HUES6 (cell line): ENCODE results near the gene UTS2.

Experiments
- H3K27ac ChIP-seq: 2 replicates; pipeline ENCODE4 v1.7.0; 2013; ENCODE audit warnings: low read depth, mild to moderate bottlenecking, low read length, inconsistent platforms
- H3K27me3 ChIP-seq: 2 replicates; pipeline ENCODE4 v1.6.1; 2013; ENCODE audit warnings: low read length; ENCODE audit not compliant: control insufficient read depth, insufficient read depth
- H3K36me3 ChIP-seq: 2 replicates; pipeline ENCODE4 v1.6.1; 2013; ENCODE audit warnings: low read length; ENCODE audit not compliant: control insufficient read depth, insufficient read depth
- H3K4me1 ChIP-seq: 2 replicates; pipeline ENCODE4 v1.6.1; 2013; ENCODE audit warnings: low read length; ENCODE audit not compliant: control insufficient read depth, insufficient read depth
- H3K4me3 ChIP-seq: 2 replicates; pipeline ENCODE4 v1.5.1; 2013; ENCODE audit warnings: low read depth, low read length
- H3K9ac ChIP-seq: one replicate; pipeline ENCODE4 v1.6.1; 2013; ENCODE audit warnings: mild to moderate bottlenecking, low read length
- H3K9me3 ChIP-seq: 2 replicates; pipeline ENCODE4 v1.6.1; 2013; ENCODE audit warnings: low read depth, low read length; ENCODE audit not compliant: control insufficient read depth, insufficient read depth

UTS2 gene

GRCh38 chr1:7861452-7861851, 8.6 kb upstream of the UTS2 start:
- no peaks in the 10 kb centered on the region for H3K27me3 ChIP-seq
- no peaks in the 10 kb centered on the region for H3K9me3 ChIP-seq
- H3K4me3 ChIP-seq, result no peak overlapping the region
- H3K27ac ChIP-seq, result no peak overlapping the region
- H3K36me3 ChIP-seq, result no peaks in the 10 kb centered on the region
- no peaks in the 10 kb centered on the region for H3K4me1 ChIP-seq
- no peak overlapping the region for H3K9ac ChIP-seq

- Histone ChIP-seq H3K27ac (no peak overlapping the region), H3K9ac (no peak overlapping the region), H3K27me3 (no peaks in the 10 kb centered on the region), H3K9me3 (no peaks in the 10 kb centered on the region), H3K4me3 (no peak overlapping the region), H3K4me1 (no peaks in the 10 kb centered on the region), H3K36me3 (no peaks in the 10 kb centered on the region)
Measured at GRCh38 chr1:7860130-7860529, 7.3 kb upstream of the UTS2 start.

- Histone ChIP-seq H3K9ac (no peak overlapping the region), H3K9me3 (no peaks in the 10 kb centered on the region), H3K4me1 (no peaks in the 10 kb centered on the region), H3K4me3 (no peak overlapping the region), H3K27me3 (no peaks in the 10 kb centered on the region), H3K36me3 (no peaks in the 10 kb centered on the region), H3K27ac (no peak overlapping the region)
Measured at GRCh38 chr1:7859406-7859805, 6.5 kb upstream of the UTS2 start.

- Histone ChIP-seq H3K4me1 (peaks cover 3% of the 10 kb centered on the region), H3K36me3 (no peaks in the 10 kb centered on the region), H3K4me3 (no peak overlapping the region), H3K9me3 (no peaks in the 10 kb centered on the region), H3K27me3 (no peaks in the 10 kb centered on the region), H3K27ac (no peak overlapping the region), H3K9ac (no peak overlapping the region)
Measured at GRCh38 chr1:7857985-7858384, 5.1 kb upstream of the UTS2 start.

- H3K36me3 ChIP-seq, result no peaks in the 10 kb centered on the region
Measured at GRCh38 chr1:7857000-7857399, 4.1 kb upstream of the UTS2 start.

GRCh38 chr1:7856345-7856744, 3.5 kb upstream of the UTS2 start:
- Histone ChIP-seq H3K27me3 (no peaks in the 10 kb centered on the region), H3K9me3 (no peaks in the 10 kb centered on the region), H3K4me3 (no peak overlapping the region), H3K4me1 (peaks cover 6% of the 10 kb centered on the region), H3K27ac (no peak overlapping the region), H3K9ac (no peak overlapping the region), H3K36me3 (no peaks in the 10 kb centered on the region)

More at GRCh38 chr1:7857000-7857399, 4.1 kb upstream of the UTS2 start:
- Histone ChIP-seq H3K27ac (no peak overlapping the region), H3K9ac (no peak overlapping the region), H3K4me3 (no peak overlapping the region), H3K27me3 (no peaks in the 10 kb centered on the region), H3K4me1 (peaks cover 6% of the 10 kb centered on the region), H3K9me3 (no peaks in the 10 kb centered on the region)

GRCh38 chr1:7853684-7854026, 790 bp upstream of the UTS2 start:
- Histone ChIP-seq H3K9me3 (no peaks in the 10 kb centered on the region), H3K27ac (no peak overlapping the region)

GRCh38 chr1:7850786-7851185, 2.1 kb downstream of the UTS2 start:
- H3K27ac ChIP-seq, result no peak overlapping the region
- H3K9ac ChIP-seq, result no peak overlapping the region
- peaks cover 6% of the 10 kb centered on the region for H3K4me1 ChIP-seq
- no peaks in the 10 kb centered on the region for H3K9me3 ChIP-seq
- H3K27me3 ChIP-seq, result no peaks in the 10 kb centered on the region
- no peak overlapping the region for H3K4me3 ChIP-seq
- H3K36me3 ChIP-seq, result no peaks in the 10 kb centered on the region

More at GRCh38 chr1:7853684-7854026, 790 bp upstream of the UTS2 start:
- Histone ChIP-seq H3K9ac (no peak overlapping the region), H3K27me3 (no peaks in the 10 kb centered on the region), H3K4me1 (peaks cover 6% of the 10 kb centered on the region), H3K4me3 (no peak overlapping the region), H3K36me3 (no peaks in the 10 kb centered on the region)

- Histone ChIP-seq H3K4me3 (no peak overlapping the region), H3K27ac (no peak overlapping the region), H3K4me1 (no peaks in the 10 kb centered on the region), H3K36me3 (0 out of 2 replicates have a peak, but pooled peaks cover 2% of the 10 kb centered on the region), H3K9me3 (no peaks in the 10 kb centered on the region), H3K27me3 (no peaks in the 10 kb centered on the region), H3K9ac (no peak overlapping the region)
Measured at GRCh38 chr1:7847599-7847998, 5.3 kb downstream of the UTS2 start.

GRCh38 chr1:7846656-7847055, 6.2 kb downstream of the UTS2 start:
- Histone ChIP-seq H3K27ac (no peak overlapping the region), H3K4me1 (no peaks in the 10 kb centered on the region), H3K9ac (no peak overlapping the region), H3K9me3 (no peaks in the 10 kb centered on the region), H3K36me3 (peaks cover 2% of the 10 kb centered on the region; the same call in 1 of the 2 replicates), H3K4me3 (no peak overlapping the region), H3K27me3 (no peaks in the 10 kb centered on the region)

GRCh38 chr1:7845761-7846160, 7.1 kb downstream of the UTS2 start:
- Histone ChIP-seq H3K4me1 (no peaks in the 10 kb centered on the region), H3K9me3 (no peaks in the 10 kb centered on the region), H3K36me3 (peaks cover 2% of the 10 kb centered on the region; the same call in 1 of the 2 replicates), H3K27ac (no peak overlapping the region), H3K27me3 (no peaks in the 10 kb centered on the region), H3K9ac (no peak overlapping the region), H3K4me3 (no peak overlapping the region)

- H3K27ac ChIP-seq, result no peak overlapping the region
- H3K9ac ChIP-seq, result no peak overlapping the region
- peaks cover 16% of the 10 kb centered on the region for H3K36me3 ChIP-seq
- no peaks in the 10 kb centered on the region for H3K4me1 ChIP-seq
- H3K27me3 ChIP-seq, result no peaks in the 10 kb centered on the region
- peaks cover 19% of the 10 kb centered on the region for H3K9me3 ChIP-seq
- no peak overlapping the region for H3K4me3 ChIP-seq
Measured at GRCh38 chr1:7842517-7842916, 10.3 kb downstream of the UTS2 start.
